CD4-positive, alpha-beta T cell treated with Interleukin-10 for 1 hour (primary cell): Measurements from ENCODE around the gene ITGB1BP1.
"Not testable (repeated sequence)": the region's sequence is repeated elsewhere in the genome, so short reads cannot be mapped to it uniquely, and the experiment has no call there.

Experiments
- DNase-seq: peaks from one replicate; pipeline ENCODE4 v3.0.0-alpha.2; 2020

The ITGB1BP1 gene

GRCh38 chr2:9398881-9399780 lies 24.2 kb downstream of the ITGB1BP1 start:
- no peak for DNase-seq

GRCh38 chr2:9398251-9398650 lies 25.1 kb downstream of the ITGB1BP1 start:
- DNase-seq, result not testable (repeated sequence)

- no peak for DNase-seq
Measured at GRCh38 chr2:9397201-9397600, 26.1 kb downstream of the ITGB1BP1 start.

- DNase-seq, result no peak
Measured at GRCh38 chr2:9394816-9395215, 28.5 kb downstream of the ITGB1BP1 start.

GRCh38 chr2:9392898-9393765 lies 30.2 kb downstream of the ITGB1BP1 start:
- DNase-seq, result no peak

- DNase-seq, result no peak
Measured at GRCh38 chr2:9391961-9392720, 31.2 kb downstream of the ITGB1BP1 start.

GRCh38 chr2:9390991-9391390 lies 32.3 kb downstream of the ITGB1BP1 start:
- no peak for DNase-seq

GRCh38 chr2:9390151-9390850 lies 33.0 kb downstream of the ITGB1BP1 start:
- no peak for DNase-seq

GRCh38 chr2:9388950-9389911 lies 34.1 kb downstream of the ITGB1BP1 start:
- no peak for DNase-seq

GRCh38 chr2:9388199-9388681 lies 35.1 kb downstream of the ITGB1BP1 start:
- DNase-seq, result no peak

- DNase-seq, result no peak
Measured at GRCh38 chr2:9385841-9386240, 37.5 kb downstream of the ITGB1BP1 start.

GRCh38 chr2:9384521-9384920 lies 38.8 kb downstream of the ITGB1BP1 start:
- no peak for DNase-seq

GRCh38 chr2:9382604-9383235 lies 40.6 kb downstream of the ITGB1BP1 start:
- no peak for DNase-seq

- DNase-seq, result no peak
Measured at GRCh38 chr2:9380702-9381628, 42.4 kb downstream of the ITGB1BP1 start.

GRCh38 chr2:9379391-9379755 lies 44.0 kb downstream of the ITGB1BP1 start:
- DNase-seq, result no peak

GRCh38 chr2:9378433-9379390 lies 44.6 kb downstream of the ITGB1BP1 start:
- no peak for DNase-seq

GRCh38 chr2:9377461-9378097 lies 45.7 kb downstream of the ITGB1BP1 start:
- no peak for DNase-seq
